Measurements from ENCODE around the gene PDE2A.
A peak's percentile ranks its signal among the peaks of the same experiment; 100 is the strongest.

Gene PDE2A

DNA sequence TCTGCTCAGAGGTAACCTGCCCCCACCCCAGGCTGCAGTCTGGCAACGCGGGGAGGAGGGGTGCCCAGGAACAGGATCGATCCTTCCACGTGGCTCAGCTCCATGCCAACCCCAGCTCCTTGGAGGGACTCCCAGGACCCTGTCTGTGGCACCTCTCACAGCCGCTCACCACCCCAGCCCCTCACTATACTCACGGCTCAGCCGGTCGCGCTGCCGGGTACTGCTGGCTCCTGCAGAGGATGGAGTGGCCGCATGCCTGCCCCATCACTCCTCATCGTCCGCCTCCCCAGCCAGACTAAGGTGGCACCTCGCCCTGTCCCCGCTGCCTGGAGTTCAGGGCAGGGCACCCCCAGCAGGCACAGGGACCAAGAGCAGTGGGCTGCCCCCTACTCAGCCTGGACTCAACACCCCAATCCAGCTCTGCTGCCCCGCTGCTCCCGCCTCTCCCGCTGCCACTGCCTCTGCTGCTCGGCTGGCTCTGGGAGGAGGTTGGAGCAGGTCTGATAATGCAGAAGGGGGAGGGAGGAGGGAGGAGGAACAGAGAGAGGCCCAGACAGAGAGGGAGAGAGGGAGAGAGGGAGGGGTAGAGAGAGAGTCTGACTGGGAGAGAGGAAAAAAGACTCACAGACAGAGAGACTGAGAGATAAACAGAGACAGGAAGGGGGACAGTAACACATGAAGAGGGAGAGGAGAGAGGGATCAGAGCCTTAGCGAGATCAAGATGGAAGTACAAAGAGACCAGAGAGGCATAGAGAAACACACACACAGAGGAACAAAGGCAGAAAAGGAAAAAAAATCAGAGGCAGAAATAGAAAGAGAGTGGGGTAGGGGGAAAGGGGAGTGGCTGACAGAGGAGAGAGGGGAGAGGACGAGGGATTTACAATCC, at the start of gene PDE2A:
TSS of gene PDE2A (minus strand) at position 480 of the 886 bp plus-strand sequence. CDS start at position 265, 215 bp downstream.
- DNase-seq = no peak

DNA sequence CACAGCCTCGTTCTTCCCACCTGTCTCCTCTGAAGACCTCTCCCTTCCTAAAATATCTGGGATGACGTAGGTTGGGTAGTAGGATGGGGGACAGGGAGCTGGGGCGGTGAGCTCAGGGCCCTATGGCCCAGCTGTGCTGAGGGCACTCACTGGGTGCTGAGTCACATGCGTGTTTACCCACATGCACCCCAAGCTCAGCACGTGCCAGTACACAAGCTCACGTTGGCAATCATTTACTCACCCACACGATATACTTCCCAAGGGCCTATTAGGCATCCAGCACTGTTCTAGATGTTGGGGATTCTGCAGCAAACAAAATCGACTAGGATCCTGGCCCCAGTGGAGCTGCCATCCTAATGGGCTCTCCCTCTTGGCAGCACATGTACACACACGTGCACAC, 49.3 kb upstream of the PDE2A start:
- DNase-seq = no peak

DNA sequence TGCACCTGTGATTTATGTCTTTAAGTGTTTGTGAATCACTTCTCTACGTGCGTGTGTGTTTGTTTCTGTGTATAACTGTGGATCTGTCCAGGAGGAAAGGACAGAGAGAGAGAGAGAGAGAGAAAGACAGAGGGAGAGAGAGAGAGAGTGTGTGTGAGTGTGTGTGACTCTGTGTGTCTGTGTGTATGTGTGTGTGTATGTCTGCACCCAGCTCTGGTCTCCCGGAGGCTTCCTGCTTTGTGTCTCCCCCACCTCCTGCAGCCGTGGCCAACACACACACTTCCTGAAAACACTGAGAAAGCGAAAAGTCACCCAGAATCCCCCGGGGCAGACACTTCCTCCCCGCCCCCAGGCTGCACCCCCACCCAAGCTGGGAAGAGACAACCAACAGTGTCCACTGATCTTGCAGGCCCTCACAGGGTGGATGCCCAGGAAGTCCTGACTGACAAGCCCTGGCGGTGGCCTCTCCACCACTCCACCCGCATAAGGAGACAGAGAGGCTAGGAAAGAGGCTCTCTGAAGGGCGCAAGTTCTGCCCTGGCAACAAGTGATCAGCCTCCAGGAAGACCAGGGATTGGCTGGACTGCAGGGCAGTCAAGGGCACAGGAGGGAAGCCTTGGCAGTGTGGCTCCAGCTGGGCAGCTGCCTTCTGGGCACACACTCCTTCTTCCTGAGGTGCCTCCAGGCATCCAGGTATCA, 48.0 kb upstream of the PDE2A start:
- peak; percentile 81 for DNase-seq

GRCh38 chr11:72721689-72722049, 47.4 kb upstream of the PDE2A start:
- peak; percentile 44 for DNase-seq

- no peak for DNase-seq
Measured at GRCh38 chr11:72721276-72721675, 47.1 kb upstream of the PDE2A start.

GRCh38 chr11:72720784-72721183, 46.6 kb upstream of the PDE2A start:
- no peak for DNase-seq

GRCh38 chr11:72720047-72720446, 45.8 kb upstream of the PDE2A start:
- no peak for DNase-seq

DNA sequence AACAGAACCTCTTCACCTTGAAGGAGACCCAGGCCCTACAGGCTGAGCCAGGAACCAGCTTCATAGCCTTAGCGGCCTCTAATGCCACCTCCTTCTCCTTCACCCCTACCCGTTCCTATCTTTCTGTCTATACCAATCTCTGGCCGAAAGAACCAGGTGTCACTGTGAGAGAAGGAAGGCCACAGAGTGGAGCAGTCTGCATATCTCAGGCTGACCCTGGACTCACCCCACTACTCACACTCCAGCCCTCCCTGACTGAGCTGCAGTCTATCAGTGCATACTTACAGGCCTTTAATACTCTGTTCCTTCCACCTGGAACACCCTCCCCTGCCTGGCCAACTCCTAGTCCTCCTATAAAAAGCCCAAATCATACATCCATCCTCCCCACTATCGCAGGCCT, 45.3 kb upstream of the PDE2A start:
- DNase-seq = no peak

DNA sequence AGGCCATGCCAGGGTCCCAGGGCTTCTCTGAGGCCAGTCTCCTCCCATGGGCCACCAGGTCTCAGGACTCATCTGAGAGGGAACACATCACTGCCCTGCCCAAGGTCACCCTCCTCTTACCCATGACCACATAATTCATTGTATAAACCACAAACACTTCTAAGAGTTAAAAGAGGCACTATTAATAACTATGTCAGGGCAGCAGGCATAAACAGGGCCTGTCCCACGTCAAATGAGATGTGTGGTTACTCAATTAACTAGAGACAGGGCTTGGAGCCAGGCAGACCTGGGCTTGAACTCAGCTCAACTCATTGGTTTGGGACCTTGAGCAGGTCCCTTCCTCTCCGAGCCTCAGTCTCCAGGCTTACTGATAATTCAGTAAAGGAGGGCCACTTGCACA, 44.9 kb upstream of the PDE2A start:
- DNase-seq = no peak

- no peak for DNase-seq
Measured at GRCh38 chr11:72718101-72718501, 43.9 kb upstream of the PDE2A start.

DNA sequence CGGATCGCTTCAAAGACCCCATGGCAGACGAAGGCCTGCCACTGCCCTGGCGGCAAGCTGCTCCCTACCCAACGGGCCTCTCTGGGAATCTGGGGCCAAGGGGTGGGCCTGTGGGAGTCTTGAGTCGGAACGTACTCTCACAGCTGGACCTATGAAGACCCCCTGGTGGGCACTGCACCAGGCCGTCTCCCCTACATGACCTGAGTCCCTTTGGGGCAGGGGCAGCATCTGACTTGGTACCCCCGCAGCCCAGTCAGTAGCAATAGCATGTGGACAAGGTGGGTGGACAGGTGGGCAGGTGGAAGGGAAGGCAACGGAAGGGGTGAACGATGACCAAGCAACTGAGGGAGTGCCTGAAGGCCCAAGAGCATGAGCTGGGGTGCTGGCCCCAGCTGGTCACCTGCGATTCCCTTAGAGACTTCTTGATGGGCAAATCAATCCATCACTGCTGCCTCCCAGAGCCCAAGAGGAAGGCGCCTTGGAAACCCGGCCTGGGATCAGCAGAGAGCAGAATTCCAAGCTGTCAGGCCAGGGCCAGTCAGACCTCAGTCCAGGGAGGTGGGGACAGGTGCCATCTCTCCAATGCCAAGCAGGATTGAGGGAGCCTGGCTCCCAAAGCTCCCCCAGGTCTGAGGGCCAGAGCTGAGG, 42.7 kb upstream of the PDE2A start:
- DNase-seq = no peak

DNA sequence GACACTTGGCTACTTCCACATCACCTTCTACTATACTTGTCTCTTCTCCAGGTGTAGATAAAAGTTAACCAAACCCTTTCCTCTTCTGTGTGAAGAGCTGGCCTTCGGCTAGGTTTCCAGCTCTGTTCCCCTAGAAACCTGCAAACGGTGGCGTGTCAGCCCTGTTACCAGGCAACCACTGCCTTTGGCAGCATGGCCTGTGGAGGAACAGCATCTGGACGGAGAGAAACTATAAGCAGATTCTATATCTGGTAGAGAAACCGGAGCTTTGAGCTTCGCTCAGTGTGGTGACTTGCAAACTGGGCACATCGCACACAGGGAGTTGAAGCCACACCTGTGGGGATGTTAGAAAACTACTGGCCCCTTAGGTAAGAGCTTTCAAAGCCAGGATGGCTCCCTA, 42.1 kb upstream of the PDE2A start:
- no peak for DNase-seq

DNA sequence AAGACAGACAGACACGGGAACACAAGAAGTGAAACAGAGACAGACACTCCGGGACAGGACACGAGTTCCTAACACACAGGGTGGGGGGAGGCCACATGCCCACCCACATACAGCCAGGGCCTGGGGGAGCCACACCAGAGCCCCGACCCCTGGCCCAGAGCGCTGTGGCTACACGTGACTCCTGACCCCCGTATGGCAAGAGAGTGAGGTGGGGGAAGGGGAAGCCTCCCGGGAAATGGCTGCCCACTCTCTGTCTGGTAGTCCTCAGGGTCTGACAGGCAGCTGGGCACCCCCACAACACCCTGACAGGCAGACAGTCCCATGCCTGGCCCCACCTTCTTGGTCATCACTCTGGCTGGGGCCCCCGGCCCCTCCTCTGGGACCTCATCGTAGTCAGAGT, 38.6 kb upstream of the PDE2A start:
- DNase-seq = no peak

DNA sequence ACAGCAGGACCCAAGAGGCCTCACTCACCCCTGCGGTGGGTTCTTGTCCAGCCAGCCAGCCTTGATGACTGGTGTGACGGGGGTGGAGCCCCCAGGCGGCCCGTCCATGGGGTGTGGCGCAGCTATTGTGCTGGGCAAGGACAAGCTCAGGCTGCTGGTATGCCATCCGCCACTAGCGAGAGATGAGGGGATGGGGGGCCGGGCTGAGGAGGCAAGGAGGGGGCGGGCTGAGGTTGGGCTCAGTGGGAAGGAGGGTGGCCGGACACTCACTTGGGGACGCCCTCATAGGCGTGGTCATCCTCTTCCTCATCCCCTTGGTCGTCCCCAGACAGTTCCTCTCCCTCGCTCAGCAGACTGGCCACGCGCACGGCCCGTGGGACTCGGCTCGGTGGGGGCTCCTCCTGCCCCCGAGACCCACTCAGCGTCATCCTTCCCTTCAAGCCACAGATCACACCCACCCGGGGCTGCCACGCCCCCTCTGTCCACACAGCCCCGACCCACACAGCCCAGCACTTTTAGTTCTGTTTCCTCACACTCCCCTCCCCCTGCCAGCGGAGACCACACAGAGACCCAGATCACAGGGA, 38.0 kb upstream of the PDE2A start:
- no peak for DNase-seq

DNA sequence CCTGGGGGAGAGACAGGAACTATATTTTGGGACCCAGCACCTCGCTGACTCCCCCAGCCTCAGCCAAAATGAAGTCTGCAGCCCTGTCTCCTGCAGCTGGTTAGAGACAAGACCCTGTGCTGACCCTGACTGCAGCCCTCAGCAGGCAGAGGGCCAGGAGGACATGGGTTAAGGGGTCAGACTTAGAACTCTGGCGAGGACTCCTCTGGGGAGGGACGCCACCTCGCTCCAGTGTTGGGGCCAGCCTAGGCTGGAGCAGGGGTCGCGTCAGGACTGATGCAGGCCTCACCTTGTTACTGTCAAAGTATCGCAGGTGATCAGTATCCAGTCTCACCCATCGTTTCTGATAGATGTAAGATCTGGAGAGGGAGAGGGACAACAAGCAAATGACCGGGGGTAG, 36.9 kb upstream of the PDE2A start:
- no peak for DNase-seq

DNA sequence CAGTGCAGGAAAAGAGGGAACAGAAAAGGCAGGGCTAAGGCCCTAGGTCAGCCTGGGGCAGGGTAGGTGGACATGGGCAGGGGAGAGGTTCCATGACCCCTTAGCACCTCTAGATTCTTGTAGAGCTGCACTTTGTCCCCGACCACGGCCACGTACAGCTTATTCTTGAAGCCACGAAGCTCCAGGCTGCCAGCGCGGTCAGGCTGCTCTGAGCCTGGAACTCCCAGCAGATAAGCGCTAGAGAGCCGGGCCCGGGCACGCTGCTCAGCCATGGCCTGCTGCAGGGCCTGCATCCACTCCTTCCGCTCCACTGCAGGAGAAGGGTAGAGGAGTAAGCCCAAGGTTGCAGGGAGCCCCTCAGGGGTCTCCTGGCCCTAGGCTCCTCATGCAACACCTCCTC, 36.1 kb upstream of the PDE2A start:
- no peak for DNase-seq

DNA sequence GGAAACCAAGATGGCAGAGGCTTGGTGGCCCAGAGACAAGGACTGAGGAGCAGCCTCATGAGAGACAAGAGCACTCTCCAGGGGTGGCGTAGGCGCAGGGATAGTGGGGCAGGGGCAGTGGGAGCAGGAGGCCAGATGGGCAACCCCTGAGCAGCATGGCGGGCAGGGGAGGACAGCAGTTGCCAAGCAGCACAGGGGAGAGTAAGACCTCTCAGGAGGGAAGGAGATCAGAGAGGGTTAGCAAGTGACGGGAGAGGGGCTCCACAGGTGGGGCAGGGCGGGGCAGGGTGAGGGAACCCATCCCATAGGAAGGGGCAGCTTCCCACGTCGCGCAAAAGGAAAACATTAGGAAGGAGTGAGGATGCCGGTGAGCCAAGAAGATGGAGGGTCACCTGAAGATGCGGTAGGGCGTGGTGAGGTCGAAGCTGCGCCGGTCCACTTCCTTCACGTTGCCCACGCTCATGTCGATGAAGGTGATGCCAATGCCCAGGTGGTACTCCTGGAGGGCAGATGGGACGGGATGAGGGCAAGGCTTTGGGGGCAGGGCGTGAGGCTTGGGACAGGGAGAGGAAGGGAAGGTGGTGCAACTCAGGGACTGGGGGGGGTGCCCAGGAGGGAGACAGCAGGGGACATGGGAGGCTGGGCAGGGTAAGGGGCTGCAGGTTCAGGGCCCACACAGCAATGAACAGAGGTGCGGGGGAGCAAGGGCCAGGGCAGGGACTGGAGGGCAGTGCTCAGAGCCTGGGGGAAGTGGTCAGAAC, 35.4 kb upstream of the PDE2A start:
- no peak for DNase-seq

DNA sequence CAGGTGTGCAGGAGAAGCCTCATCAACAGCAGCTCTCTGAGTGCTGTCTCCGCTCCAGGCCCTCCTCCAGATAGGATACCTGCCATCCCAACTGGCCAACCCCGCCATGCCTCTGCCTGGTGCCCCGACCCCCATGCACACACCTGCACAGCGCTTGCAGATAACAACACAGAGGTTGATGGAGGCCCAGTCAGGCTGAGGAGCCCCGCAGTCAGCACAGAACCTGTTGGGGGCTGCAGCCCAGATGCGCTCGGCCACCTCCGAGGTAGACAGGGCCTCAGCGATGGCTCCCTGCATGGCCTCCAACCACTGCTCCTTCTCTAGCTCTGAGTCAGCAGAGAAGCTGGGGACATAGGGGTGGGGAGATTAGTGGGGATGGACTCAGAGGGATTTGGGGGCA, 32.8 kb upstream of the PDE2A start:
- DNase-seq = no peak

DNA sequence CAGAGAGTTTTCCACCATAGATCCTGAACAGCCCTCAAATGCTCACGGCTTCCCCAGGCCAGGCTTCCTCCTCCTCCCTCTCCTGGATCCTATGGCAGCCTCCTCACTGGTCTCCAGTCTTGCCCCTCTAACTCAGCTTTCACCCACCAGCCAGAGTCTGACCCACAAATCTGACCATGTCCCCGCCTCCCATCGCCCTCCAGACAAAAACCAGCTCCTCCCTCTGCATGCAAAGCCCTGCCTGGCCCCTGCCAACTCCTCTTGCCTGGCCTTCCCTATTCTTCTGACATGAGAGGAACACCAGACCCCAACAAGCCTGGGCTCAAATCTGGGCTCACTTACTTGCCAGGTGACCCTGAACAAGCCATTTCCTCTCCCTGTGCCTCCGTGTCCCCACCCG, 32.4 kb upstream of the PDE2A start:
- DNase-seq = no peak

DNA sequence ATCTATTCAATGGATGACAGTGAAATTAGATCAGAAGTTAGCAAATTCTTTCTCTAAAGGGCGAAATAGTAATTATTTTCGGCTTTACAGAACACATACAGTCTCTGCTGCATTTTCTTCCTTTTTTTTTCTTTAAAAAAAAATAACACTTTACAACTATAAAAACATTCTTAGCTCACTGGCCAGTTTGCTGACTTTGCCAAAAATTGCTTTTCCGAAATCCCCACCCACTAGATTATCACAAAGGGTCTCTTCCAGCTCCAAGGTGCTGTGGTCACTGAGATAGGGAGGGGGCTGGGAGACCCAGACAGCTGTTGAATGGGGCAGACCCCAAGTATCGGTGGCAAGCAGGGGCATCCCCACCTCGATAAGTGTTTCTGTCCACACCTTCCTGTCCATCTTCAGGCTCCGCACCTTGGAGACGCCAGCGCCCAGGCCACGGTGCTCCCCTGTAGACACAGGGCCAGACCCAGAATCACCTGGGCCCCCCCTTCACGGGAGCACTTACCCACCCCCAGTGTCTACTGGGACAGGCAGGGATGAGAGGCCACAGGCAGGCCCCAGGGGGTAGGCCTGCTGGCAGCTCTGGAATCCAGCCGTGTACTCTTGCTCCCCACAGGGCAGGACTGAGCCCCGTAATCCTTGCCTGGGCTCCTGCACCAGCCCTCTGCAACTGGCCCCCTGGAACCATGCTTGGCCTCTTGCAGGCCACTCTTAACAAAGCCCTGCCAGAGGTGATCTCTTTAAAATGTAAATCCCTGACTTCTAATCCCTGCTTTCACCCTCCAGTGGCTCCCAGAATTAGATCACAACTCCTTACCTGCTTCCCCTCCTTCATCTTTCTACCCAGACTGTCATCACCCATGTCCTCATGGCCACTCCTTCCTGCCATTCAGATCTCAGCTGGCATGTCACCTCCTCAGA, 31.5 kb upstream of the PDE2A start:
- DNase-seq = no peak

- DNase-seq = no peak
Measured at GRCh38 chr11:72704783-72705265, 30.6 kb upstream of the PDE2A start.
